Stimulated activated CD8-positive, alpha-beta memory T cell treated with anti-CD3 and anti-CD28 coated beads, Interleukin-12 subunit alpha, Interleukin-12 subunit beta, amount 100 ng/mL, for 24 hours (primary cell): Measurements from ENCODE around the gene HS6ST3.

Experiments used
- DNase-seq: peaks from one replicate; pipeline ENCODE4 v3.0.0-alpha.2; 2020; ENCODE audit errors: extremely low read depth

The HS6ST3 gene

DNA sequence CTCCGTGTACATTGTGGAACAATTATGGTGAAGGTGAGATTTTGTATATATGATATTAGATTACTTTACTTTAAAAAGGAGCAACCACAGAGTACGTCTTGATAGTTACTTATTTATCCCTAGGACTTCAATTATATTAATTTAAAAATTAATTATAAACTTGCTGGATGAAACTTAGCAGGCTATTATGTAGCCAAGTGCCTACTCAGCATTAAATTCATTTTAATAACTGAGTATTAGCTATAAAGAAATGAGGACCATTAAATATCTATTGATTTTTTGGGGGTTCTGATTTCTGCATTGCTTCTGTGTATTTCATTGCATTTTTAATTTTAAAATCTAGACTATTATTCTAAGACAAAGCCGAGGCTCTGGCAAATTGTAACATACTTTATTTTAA is 109.4 kb downstream of the HS6ST3 start:
- DNase-seq, result no peak

DNA sequence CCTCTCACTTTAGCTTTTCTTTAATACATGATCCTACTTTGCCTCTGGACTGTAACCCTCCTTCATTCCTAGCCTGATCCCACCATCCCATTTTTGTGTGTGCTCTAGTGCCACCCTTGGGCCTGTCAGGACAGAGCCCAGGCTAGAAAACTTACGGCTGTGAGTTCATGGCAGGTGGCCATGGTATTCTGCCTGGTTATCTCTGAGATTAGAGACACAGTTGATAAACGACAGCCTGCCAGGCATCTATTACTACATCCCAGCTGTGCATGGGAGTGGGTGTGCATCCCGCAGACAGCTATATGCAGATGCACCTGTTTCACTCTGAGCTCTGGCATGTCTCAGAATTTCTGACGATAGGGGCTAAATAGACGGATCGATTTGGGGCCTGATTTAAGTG is 110.9 kb downstream of the HS6ST3 start:
- no peak for DNase-seq

DNA sequence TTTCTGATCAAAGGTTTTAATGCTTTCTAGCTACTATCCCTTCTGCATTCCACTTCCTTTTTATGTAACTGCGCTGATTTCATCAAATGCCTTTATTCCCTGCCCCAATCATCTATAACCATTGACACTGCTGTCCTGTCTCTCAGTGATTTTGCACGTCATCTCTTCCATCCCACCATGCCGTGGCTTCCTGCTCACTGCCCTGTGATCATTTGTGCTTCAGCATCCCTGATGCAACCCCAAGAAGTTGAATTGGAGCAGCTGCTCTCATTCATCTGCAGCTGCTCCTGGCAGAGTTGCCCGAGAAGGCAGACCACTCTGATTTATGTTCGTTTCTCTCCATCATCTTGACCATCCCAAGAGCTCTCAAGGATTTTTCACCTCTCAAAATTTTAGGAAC is 112.4 kb downstream of the HS6ST3 start:
- DNase-seq, result no peak

DNA sequence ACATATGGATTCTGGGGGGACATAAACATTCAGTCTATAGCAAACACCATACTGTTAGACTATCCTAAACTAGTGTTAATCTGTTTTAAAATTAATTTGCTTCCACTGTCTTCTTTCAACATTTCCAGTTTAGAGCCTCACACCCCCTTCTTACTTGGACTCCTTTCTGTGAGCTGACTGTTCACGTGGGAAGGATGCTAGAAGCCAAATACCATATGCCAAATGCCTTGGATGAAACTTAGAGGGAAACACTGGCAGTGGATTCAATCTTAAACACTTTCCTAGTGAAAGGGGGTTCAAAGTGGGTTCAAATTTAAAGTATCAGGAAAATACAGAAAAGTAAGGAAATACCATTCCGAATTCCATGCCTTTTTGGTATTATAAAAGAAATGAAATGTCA is 113.6 kb downstream of the HS6ST3 start:
- no peak for DNase-seq

DNA sequence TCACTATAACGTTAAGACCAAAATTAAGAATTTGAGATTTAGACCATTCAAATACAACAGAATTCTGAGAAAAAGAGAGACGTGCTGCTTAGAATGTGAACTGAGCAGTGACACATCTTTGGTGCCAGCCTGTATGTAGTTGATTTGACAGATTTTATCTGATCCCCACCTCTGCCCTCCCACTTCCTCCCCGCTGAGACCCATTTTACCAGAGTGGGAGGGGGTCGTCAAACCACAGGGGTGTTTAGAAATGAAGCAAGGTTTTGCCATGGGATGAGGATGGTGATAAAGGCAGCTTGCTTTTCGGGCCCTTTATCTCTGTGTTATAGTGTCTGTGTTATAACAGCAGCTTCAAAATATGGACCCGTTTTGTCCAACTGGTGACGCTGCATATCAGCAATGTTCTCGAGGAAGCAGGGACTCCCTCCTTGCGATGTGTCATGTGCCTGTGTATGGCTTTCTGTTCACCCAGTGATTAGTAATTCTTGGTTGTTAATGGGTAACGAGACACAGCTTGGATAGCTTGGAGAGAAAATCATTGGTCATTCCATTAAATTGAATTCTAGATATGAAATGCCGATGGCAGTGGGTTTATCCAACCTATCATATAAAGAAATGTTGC is 125.0 kb downstream of the HS6ST3 start:
- DNase-seq, result no peak

DNA sequence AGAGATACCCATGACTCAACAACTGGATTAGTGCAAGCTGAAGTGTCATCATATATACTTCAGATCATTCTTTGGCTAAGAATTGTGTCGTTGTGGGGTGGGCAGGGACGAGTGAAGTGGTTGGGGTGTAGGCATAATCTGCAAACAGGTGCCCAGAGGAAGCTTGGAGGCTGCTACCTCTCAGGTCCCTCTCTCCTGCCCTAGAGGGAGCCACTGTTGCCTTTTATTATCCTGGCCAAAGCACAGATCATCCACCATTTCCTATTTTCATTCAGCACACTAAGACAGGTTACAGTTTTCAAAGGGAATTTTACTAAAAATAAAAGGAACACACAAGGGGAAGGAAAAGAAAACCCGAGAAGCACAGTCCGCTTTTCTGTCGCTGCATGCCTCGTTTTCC is 126.6 kb downstream of the HS6ST3 start:
- no peak for DNase-seq

DNA sequence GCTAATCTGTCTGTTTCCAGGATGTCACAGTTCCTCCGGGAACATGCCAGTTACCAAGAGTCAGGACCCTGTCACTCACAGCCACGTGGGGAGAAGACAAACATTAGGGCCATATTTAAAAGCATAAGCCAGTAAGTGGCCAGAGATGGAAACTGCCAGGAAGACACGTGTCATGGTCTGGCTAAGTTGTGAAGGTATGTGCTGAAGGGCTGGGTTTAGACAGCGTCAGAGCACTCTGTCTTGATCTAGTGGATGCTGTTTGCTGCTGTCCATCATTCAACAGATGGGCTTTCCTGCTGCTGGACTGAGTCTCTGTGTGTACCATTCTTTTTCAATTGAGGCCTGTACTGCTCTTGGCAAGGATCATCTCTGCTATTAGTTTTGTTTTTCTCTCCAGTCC is 128.6 kb downstream of the HS6ST3 start:
- no peak for DNase-seq

DNA sequence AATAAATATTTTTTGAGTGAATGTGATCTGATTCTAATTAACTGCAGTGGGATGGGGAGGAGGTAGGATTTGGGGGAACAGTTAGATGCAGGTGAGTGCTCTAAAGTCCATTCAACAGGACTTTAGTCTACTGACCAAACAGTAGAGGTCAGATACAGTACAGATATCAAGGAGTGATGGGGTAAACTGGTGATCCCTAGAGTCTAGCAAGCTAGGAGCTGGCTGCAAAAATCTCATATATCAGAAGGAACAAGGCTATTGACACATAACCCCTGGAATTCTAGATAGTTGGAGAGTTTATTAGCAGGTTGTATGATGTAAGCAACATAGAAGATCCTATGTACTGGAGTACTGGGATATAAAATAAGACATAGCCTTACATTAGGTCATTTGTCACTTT is 131.6 kb downstream of the HS6ST3 start:
- DNase-seq, result no peak

DNA sequence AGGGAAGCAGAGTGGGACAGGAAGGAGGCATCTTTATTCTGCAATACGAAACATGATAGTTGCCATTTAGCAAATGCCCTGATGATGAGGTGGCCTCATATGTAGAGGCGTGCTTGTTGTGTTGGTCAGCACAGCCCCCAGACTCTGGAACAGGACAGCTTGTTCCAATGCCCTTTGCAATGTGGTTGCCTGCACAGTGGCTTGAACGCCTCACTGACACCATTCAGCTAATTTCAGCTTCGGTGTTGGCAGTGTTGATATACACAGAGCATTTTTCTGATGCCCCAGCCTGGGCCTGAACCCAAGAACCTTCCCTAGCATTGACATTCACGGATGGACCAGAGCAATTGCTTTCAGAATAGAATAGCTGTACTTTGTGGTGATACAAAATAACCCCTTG is 133.3 kb downstream of the HS6ST3 start:
- DNase-seq, result no peak

DNA sequence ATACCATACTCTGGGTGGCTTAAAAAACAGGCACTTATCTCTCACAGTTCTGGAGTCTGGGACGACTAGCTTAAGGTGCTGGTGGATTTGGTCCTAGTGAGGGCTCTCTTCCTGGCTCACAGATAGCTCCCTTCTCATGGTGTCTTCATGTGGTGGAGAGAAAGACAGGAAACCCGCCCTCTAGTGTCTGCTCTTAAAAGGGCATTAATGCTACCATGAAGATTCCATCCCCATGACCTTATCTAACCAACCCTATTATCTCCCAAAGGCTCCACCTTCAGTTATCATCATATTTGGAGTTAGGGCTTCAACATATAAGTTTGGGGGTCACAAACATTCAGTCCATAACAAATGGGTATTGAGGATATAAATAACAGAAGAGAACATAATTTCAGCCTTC is 139.4 kb downstream of the HS6ST3 start:
- no peak for DNase-seq

DNA sequence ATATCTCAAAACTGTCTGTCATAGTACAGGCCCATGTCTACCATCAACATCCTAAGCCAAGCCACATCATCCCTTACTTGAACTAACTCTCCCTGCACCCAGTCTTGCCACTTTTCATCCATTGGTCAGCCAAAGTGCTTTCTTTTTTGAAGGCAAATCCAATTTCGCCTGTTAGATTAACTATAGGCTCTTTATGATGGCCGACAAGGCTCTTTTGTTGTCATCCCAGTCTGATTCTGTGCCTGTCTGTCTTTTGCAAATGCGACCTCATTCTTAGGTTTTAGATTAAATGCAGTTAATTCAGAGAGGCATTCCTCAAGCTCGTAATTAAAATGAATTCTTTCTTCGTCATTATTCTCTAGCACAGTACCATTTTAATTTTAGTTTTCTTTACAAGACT is 148.3 kb downstream of the HS6ST3 start:
- DNase-seq, result no peak

DNA sequence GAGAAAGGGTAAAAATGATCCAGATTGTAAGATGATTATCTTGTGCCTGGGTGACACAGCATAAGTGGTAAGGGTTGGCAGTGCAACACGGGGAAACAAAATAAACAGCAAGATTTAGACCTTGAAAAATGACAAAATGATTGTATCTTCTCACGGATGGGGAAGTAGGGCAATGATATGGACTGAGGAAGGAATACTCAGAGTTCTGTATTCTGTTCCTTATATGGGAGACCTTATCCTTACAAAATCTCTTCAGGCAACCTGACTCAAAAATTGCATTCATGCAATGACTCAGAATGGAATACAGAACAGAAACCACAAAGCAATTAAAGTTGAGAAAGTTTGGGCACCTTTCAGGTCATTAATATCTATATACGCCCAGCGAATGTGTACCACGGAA is 149.0 kb downstream of the HS6ST3 start:
- DNase-seq, result no peak

DNA sequence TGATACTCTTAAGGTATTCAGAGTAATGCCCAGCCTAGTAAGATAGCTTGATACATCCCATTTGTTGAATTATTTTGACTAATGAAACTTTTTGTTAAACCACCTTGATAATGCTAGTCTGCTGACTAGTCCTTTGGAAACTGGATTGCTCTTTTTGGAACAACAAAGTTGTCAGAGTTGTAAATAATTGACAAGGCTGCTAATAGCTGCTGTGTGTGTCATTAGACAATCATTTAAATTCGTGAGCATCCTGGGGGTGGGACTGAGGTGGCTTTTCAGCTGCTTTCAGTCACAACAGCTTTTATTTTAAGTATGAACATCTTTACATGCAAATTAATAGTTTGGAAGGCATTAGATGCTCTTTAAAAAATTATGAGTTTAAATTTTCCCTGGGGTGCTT is 153.5 kb downstream of the HS6ST3 start:
- no peak for DNase-seq

DNA sequence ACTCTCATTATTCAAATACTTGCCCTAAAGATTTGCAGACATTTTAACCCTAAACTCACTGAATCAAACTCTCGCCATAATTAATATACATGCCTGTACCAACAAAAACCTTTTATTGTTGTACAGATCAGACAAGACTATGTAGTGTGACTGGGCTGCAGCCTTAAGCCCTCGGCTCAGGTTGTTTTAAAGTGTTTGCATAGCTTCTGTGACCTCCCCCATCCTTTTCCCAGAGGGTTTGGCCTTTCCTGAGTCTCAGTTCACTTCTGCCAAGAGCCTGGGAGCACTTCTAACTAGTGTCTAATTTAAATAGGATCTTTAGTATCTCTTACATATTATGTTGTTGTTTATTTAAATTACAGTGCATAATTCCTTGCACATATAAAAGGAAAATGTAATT is 158.2 kb downstream of the HS6ST3 start:
- no peak for DNase-seq

DNA sequence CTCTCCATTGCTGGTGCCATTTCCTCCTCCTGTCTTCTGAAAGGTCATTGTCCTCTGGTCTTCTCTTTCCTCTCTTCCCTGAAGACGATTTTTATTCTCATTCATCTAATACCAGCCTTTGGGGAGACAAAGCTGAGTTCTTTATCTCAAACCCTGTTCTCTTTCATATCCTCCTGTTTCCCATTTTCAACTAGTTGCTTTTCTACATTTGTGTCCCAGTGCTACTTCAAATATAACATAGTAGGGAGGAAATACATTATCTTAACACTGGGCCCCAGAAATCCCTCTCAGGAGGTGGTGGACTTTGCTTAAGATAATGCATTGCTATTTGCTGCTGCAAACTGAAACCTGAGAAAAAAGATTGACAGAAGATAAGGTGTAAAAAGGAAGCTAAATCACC is 159.1 kb downstream of the HS6ST3 start:
- no peak for DNase-seq

DNA sequence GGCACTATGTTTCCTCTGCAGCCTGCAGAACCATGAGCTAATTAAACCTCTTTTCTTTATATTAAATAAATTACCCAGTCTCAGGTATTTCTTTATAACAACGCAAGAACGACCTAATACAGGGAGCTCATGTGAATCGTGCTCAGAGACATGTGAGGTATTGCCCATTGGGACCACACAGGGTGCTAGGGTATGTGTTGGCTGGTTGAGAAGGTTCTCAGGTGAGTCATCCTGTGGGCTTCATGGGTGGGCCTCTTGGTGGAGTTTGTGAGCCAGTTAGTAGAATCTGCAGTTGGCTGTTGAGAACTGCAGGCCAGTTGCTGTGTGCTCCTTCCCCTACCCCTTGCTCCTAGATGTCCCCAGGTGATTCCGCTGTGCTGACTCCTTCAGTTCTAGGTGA is 163.0 kb downstream of the HS6ST3 start:
- no peak for DNase-seq

DNA sequence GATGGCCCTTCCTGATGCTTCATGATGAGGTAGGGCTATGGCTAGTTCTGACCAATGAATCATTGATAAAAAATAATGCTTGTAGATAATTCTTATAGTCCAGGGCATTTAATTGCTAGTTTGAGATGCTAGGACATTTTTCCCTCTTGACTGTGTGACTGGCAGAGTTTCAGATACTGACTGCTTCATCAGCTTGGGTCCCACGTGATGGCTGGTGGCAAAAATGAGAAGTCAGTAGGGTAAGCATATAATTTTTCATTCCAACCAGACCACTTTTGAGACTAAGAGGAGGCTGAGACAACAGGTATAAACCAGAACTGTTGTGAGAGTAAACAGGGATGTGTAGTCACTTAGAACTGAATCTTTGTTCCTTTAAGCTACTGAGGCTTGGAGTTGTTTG is 183.3 kb downstream of the HS6ST3 start:
- no peak for DNase-seq

DNA sequence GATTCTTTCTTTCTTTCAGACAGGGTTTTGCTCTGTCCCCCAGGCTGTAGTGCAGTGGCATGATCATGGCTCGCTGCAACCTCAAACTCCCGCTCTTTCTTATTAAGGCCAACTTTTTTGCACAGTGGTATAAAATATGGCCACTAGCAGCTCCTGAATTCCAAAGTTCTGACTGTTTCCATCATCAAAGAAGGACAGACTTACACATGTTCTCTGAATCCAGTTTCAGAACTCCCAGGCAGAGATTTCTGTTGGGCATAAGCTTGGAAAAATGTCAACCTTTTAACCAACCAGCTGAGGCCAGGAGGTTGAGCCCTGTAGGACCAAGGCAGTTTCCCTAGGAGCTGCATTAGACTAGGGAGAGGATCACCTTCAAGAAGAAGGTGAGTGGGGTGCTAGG is 184.1 kb downstream of the HS6ST3 start:
- DNase-seq, result no peak

DNA sequence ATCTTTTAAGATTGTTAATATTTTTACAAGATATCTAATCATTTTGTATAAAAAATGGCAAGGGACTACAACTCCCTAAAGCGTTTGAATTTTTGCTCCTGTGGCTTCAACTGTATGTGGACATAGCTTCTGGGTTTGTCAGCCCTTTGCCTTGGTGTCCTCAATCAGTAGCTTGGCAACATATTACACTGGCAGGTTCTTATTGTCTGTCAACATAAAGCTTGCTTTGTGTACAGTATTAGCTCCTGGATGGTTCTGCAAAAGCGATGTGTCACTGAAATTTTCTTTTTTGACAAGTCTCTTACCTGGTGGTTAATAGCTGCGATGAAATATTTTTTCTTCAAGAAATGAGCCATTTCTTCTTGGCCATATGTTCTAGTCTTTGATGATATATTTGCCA is 190.0 kb downstream of the HS6ST3 start:
- no peak for DNase-seq

DNA sequence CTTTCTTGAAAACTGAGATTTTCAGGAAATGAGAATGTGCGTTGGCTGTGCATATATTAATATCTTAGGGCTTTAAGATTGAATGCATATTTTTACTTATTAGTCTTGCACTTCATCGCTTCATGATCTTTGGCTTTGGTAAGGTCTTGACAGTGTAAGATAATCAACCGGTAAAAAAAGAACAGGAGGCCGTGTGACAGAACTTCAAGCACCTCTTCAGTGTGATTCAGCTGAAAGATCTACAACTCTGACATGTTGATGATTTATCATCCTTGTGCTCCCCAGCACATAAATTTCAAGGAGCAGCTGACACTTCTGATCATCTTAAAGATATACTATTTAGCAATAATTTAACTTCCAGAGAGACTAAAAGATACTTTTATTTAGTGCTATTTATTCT is 195.1 kb downstream of the HS6ST3 start:
- DNase-seq, result no peak

DNA sequence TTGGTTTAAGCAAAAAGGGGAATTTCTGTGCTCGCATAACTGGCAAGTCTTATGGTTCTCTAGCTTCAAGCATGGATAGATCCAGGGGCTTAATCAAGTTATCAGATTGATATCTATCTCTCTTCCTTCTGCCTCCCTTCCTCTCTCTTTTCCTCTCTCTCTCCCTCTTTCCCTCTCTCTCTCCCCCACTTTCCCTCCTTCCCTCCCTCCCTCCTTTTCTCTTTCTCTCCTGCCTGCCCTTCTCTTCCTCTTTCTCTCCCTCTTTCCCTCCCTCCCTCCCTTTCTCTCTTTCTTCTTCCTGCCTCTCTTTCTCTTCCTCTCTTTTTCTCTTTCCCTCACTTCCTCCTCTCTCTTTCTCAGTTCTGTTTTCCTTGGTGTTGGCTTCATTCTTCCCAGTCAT is 195.8 kb downstream of the HS6ST3 start:
- DNase-seq, result no peak

DNA sequence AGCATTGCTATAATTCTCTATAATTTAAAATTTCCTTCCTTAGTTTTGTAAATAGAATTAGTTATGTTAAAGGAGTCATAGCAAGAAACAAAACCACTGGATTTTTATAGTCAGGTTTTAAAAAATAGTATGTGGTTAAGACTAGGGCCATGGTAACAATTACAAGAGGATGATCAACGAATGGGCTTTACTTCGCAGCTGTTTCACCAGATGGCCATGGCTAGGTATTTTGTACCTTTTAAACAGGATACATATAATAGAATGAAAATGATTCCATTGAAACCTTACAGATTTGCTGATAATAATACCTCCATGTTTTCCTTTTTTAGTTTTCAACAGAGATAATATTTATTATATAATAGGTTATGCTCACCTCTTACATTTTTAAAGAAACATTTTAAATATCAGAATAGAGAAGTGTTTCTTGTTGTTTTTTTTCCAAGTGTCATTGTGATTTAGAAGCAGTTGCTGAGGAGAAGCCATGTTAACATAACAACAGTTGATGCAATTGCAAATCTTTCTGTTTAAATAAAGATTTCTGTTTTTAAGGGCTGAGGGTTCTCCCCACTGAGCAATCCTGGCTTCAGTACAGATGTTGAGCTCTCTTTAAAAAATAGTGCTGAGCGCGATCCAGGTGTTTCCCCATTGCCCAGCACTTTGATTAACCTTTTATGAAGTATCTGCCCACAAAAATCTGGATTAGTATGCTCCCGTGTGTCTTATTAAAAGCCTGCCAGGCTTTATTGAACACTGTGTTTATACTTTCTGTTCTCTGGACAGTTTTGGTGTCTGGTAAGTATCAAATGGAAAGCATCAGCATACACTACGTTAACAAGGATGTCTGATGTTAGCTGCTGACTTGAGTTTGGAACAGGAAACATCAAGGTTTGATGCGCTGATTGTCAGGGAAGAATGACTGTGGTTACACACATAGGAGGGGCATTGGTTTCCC is 205.3 kb downstream of the HS6ST3 start:
- DNase-seq, result no peak

DNA sequence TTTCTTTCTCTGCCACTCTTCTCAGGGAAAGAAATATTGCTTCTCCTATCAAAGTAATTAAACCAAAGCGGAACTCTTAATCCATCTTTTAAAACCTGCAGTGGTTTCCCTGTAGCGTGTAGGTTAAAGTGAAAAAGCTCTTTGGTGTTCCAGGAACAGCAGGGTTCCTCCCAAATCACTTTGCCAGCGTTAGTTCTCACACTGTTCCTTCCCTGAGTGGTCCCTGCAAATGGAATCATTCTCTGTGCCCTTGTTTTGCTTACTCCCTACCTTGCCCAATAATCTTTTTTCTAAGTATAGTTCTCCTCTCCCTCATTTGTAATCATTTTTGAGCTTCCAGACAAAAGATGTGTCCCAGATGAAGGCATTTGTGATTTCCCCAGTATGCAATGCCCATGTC is 207.5 kb downstream of the HS6ST3 start:
- DNase-seq, result no peak

DNA sequence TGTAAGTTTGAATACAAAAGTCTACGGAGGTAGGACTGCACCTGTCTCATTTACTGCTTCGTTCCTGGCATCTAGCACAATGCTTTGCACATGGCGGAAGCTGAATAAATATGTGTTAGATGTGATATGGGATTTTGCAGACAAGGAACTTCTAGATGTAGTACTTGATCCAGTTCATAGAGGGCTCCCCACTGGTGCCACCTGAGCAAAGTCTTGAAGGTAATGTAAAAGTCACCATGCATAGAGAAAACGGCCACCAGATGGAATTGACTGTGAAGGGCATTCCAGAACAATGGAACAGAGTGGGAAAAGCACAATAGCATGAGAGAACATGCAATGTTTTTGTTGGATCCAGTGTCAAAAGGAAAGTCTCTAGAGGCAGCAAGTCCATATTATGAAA is 209.3 kb downstream of the HS6ST3 start:
- DNase-seq, result no peak
